Measurements from ENCODE around the gene IL11.
"Not testable (repeated sequence)": the region's sequence is repeated elsewhere in the genome, so short reads cannot be mapped to it uniquely, and the experiment has no call there.

The IL11 gene

DNA sequence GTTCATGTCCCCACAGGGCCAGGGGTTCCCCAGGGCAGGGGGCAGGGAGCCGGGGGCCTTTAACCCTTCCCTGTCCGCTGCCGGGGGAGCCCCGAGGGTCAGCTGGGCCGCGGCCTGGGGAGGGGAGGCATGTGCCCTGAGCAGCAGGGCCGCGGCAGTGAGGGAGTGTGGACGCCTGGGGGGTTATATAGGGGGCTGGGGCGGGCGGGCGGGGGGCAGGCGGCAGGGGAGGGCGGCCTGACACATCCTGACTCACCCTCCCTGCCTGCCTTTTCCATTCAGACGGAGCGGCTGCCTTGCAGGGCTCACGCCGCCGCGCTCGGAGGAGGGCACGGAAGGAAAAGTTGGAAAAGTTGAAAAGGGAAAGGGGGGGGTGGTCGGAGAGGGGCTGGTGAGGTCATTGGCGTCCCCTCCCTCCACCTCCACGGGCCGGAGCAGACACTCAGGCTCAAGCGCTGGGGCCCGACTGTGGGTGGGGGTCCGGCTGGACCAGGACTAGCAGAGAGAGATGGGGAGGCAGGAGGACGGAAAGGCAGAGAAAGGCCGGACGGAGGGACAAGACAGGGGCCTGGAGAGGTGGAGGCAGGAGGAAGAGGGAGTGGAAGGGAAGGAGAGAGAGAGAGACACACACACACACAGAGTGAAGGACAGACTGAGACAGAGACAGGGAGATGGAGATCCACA lies at the start of gene IL11:
Gene IL11, minus strand, starts transcription at position 159 of the 684 bp plus-strand sequence. Its CDS starts 153 bp downstream, at position 6.
- peak; percentile 82 for DNase-seq (ENCODE audit: low read depth)

DNA sequence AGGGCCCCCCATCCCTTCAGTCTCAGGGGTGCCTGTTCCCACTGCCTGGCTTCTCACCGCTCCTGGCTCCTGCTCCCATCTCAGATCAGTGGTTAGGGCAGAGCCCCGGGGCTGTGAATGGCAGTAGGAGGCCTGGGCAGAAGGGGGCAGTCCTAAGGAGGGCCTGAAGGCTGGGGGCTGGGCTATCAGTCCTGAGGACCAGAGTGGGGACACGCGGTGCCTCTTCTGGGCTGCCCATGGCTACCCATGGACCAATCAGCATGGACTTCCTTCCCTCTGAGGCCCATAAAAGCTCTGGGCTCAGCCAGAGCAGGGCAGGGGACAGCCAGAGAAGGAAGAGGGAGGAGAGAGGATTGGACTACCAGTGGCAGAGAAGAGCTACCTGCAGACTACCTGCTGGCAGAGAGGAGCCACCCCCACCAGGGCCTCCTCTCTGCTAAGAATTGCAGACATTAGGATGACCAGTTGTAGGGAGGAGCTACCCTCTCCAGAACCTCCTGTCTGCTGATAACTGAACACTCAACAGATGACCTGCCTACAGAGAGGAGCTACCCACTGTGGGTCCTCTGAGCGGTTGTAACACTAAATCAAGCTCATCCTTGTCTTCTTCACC lies 49.5 kb upstream of the IL11 start:
- DNase-seq (ENCODE audit: low read depth): no peak

DNA sequence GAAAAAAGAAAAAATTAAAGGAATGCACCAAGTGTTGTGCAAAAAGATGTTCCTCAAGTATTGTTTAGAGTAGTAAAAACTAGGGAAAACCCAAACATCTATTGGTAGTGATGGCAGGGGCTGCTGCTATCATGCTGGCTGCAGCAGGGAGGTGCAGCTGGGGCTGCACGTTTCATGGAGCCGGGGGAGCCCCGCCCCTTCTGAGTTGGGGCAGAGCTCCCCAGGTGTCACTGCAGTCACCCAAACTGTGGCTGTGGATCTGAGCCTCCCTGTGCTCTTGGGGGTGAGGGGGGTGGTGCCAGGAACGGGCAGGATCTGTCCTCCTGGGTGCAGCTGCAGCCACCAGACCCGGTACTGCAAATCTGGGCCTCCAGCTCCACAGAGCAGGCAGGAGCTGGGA lies 48.8 kb upstream of the IL11 start:
- no peak for DNase-seq (ENCODE audit: low read depth)

DNA sequence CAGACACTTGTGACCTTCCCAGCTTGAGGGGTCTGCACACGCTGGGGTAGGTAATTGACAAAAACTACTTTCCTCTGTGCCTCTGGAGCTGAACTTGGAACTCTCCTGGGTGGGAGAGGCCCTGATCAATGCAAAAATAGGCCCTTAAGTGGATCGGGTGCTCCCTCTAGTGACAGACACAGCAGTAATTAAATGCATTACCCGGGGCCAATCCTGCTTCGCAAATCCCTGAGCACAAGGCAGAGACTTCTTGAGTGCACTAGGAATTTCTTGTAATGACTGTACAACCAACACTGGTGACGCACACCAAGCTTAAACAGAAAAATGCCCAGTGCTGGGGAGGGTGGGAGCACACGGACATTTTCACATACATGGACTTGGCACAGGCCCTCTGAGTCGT lies 47.9 kb upstream of the IL11 start:
- peak; percentile 87 for DNase-seq (ENCODE audit: low read depth)

- DNase-seq (ENCODE audit: low read depth): no peak
These were observed 39.9 kb upstream of the IL11 start for GRCh38 chr19:55410168-55410567.

DNA sequence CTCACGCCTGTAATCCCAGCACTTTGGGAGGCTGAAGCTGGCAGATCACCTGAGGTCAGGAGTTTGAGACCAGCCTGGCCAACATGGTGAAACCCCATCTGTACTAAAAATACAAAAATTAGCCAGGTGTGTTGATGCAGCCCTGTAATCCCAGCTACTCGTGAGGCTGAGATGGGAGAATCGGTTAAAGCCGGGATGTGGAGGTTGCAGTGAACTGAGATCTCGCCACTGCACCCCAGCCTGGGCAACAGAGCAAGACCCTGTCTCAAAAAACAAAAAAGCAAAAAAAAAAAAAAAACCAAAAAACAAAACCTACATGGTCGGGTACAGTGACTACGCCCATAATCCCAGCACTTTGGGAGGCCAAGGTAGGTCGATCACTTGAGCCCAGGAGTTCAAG lies 38.9 kb upstream of the IL11 start:
- DNase-seq (ENCODE audit: low read depth): not testable (repeated sequence)

- no peak for DNase-seq (ENCODE audit: low read depth)
These were observed 38.2 kb upstream of the IL11 start for GRCh38 chr19:55408533-55408872.

DNA sequence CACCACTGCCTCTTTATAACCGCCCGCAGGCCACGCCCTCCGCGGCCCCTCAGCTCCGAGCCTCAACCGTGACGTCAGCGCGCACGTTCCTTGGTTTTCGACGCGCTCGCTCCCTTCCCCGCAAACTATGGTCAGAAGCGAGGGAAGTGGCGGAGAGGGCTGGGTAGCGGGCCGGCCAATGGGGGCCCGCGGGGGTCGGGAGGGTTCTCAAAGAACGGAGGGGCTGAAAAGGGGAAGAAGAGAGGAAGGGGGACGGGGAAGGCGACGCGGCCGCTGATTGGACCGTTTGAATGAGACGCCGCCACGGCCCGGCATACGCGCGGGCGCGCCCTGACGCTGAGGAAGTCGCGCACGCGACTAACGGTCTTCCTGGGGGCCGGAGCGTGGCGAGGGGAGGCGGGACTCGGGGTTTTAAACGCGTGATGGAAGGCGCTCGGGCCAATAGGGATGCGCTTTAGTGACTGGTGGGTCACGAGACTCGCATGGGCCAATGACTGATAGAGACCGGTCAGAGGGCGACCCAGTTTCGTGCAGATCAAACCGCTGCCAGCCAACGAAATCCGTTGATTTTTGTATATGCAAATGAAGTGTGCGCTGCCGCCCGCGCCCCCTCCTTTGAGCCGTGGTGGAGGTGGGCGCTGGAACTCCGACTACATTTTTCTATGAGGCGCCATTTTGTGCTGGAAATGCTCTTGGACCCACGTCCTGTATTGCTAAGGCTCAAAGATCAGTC lies 37.7 kb upstream of the IL11 start:
- peak; percentile 99 for DNase-seq (ENCODE audit: low read depth)

- DNase-seq (ENCODE audit: low read depth): not testable (repeated sequence)
These were observed 37.2 kb upstream of the IL11 start, which contains the start of gene UBE2S for GRCh38 chr19:55407550-55407799. Gene UBE2S (minus strand): TSS chr19:55407788. CDS start chr19:55407589, 199 bp downstream.

DNA sequence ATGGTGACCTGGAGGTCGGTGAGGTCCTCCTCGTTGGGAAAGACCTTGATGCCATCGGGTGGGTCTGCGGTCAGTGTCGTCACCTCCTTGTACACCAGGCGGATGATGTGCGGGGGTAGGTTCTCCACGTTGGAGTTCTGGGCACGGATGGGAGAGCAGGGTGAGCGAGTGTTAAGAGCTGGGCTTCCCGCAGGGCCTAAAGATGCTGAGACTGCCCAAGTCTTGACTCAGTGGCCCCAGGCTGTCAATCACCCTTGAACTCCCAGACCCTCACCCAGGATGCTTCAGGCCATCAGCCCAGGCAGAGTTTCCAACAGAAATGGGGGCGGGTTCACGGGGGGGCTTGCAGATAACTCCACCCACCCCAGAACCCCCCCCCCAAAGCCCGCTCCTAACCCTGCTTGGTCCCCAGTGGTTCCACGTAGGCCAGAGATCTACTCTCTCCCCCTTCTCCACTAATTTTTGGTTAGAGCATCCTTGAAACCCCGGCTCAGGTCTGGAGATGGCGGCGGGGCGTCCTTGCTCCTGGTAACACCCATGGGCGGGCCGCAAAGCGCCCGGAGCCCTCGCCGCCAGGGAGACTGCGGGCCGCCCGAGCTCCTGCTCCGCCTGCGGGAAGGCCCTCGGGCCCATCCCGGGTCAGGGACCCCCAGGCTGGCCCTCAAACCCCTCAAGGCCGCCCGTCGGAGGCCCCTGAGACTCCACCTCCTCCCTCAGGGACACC lies 36.7 kb upstream of the IL11 start:
- peak; percentile 55 for DNase-seq (ENCODE audit: low read depth)

- DNase-seq (ENCODE audit: low read depth): no peak
These were observed 36.0 kb upstream of the IL11 start for GRCh38 chr19:55406091-55406825.

GRCh38 chr19:55405638-55406037 lies 35.4 kb upstream of the IL11 start:
- DNase-seq (ENCODE audit: low read depth): no peak

DNA sequence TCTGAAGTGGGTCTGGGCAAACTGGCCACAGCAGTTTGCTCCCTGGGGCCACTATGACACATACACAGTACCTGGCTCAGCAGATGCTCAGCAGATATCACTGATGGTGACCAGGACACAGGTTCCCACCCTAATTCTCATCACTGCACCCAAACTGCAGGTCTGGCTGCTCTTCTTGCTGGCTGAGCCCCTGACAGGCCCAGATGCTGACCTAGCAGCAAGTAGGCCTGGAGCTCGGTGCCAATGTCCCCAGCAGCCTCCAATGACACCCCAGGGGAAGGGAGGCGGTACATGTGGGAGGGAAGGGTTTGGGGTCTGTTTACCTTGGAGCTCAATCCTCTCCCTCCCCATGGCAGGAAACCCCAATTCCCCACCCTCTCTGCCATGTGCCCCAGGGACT lies 32.2 kb upstream of the IL11 start:
- no peak for DNase-seq (ENCODE audit: low read depth)

DNA sequence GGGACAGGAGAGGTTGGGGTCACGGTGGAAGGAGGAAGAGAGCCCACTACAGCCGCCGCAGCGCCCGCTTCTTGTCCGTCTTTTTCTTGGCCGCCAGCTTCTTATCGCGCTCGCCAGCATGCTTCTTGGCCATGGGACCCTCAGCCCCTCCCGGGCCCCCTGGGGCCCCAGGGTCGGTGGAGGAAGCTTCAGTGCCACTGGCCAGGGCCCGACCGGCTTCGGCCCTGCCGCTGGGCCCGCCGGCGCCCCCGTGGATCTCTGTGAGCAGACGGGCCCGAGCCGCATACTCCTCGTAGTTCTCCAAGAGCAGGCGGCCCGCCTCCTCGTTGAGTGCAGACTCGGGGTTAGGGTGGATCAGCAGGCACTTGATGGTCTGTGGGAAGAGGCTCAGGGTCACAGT lies 31.1 kb upstream of the IL11 start:
- not testable (repeated sequence) for DNase-seq (ENCODE audit: low read depth)

DNA sequence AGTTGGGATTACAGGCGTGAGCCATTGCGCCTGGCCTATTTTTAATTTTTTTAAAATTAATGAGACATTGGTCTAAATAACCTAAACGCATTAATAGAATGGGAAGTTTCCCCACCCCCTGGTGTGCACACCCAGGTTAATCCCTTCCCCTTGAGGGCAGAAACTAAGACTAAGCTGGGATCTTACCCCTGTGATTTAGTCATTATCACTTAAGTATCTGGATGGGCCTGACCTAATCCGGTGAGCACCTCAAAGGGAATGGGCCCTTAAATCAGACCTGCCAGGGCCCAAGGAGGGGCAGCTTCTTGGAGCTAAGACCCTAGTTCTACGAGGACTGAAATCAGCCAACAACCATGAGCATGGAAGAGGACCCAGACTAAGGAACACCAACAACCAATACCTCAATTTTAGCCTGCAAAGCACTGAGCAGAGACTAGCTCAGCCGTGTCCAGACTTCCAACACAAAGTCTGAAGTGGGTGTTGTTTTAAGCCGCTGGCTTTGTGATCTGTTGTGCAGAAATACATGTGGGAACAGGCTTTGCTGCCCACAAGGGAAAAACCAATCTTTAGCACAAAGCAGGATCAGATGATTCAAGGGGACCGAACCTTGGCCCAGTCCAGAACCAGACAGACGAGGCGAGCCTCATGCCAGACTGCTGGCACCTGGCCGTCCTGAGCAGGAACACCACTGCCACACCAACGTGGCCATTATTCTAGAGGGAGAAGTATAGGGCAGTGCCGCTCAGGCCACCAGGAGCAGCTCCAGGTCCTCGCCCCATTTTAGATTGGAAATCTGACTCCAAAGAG lies 30.2 kb upstream of the IL11 start:
- no peak for DNase-seq (ENCODE audit: low read depth)

GRCh38 chr19:55398200-55398925 lies 28.1 kb upstream of the IL11 start:
- no peak for DNase-seq (ENCODE audit: low read depth)

- DNase-seq (ENCODE audit: low read depth): no peak
These were observed 22.8 kb upstream of the IL11 start for GRCh38 chr19:55392820-55393761.

GRCh38 chr19:55391702-55392615 lies 21.7 kb upstream of the IL11 start:
- DNase-seq (ENCODE audit: low read depth): peak; percentile 31
